CD1c-positive myeloid dendritic cell (primary cell): ENCODE results near the gene NPM1.

Source experiments
- DNase-seq: peaks from one replicate; pipeline ENCODE4 v3.0.0-alpha.2; 2016; ENCODE audit errors: extremely low spot score

Gene NPM1

GRCh38 chr5:171450423-171451331 lies 63.0 kb downstream of the NPM1 start:
- peak; percentile 34 for DNase-seq

GRCh38 chr5:171451421-171451820 lies 63.8 kb downstream of the NPM1 start:
- DNase-seq: no peak

GRCh38 chr5:171453056-171453725 lies 65.5 kb downstream of the NPM1 start:
- DNase-seq: no peak

- DNase-seq: no peak
These were observed 66.3 kb downstream of the NPM1 start for GRCh38 chr5:171453988-171454387.

GRCh38 chr5:171454549-171454948 lies 66.9 kb downstream of the NPM1 start:
- DNase-seq: no peak

- no peak for DNase-seq
These were observed 67.9 kb downstream of the NPM1 start for GRCh38 chr5:171455522-171455921.

GRCh38 chr5:171457208-171457981 lies 69.7 kb downstream of the NPM1 start:
- DNase-seq: no peak

GRCh38 chr5:171459839-171460238 lies 72.2 kb downstream of the NPM1 start:
- no peak for DNase-seq
